Stomach smooth muscle (tissue), 2 donors: ENCODE data around the gene CAPSL.

Source experiments
- H3K27ac ChIP-seq: one replicate; pipeline ENCODE4 v1.7.0; 2013; ENCODE audit warnings: mild to moderate bottlenecking, low read length, inconsistent platforms
- H3K27me3 ChIP-seq, 2 donors: one replicate each; pipeline ENCODE4 v1.7.0; 2013; ENCODE audit warnings: low read length in 2 of 2; ENCODE audit not compliant: insufficient read depth in 2 of 2, control insufficient read depth in 1 of 2
- H3K36me3 ChIP-seq, 2 donors: one replicate each; pipeline ENCODE4 v1.7.0; 2013; ENCODE audit warnings: low read length in 2 of 2; ENCODE audit not compliant: control insufficient read depth in 2 of 2, insufficient read depth in 2 of 2
- H3K4me1 ChIP-seq: one replicate; pipeline ENCODE4 v1.7.0; 2013; ENCODE audit warnings: low read length; ENCODE audit not compliant: control insufficient read depth, insufficient read depth
- H3K4me3 ChIP-seq, 2 donors: one replicate each; pipeline ENCODE4 v1.7.0; 2013; ENCODE audit warnings: low read length in 2 of 2
- H3K9ac ChIP-seq, 2 donors: one replicate each; pipeline ENCODE4 v1.7.0; 2013; ENCODE audit warnings: low read length in 2 of 2, mild to moderate bottlenecking in 1 of 2
- H3K9me3 ChIP-seq, 2 donors: one replicate each; pipeline ENCODE4 v1.7.0; 2013; ENCODE audit warnings: low read length in 2 of 2; ENCODE audit not compliant: control insufficient read depth in 2 of 2
- donor health status: healthy.
- donor health status: Pancreatic carcinoma.

Gene CAPSL

DNA sequence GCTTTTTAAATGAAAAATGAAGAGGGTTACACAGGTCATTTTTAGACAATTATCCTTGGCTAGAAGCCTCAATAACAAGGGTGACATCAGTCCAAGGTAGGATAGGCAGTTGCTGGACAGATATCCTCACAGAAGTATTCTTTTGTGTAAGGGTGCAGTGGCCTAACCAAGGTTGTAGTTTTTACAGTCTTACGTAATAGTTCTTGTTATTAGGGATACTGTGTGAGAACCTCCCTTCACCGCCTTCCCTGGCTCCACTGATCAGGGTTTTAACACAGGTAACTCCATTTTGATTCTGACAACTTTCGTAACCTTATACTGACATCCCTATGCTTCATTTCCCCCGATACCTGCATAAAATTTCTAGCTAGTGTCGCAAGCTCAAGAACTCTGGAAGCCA, 8.7 kb upstream of the CAPSL start:
- Histone ChIP-seq H3K36me3 (no peaks in the 10 kb centered on the region), H3K4me1 (no peaks in the 10 kb centered on the region), H3K27ac (no peak overlapping the region), H3K27me3 (peaks cover 0 to 3% of the 10 kb centered on the region in 2 donors), H3K9ac (no peak overlapping the region), H3K9me3 (peaks cover 0 to 2% of the 10 kb centered on the region in 2 donors), H3K4me3 (no peak overlapping the region)

- Histone ChIP-seq H3K9me3 (no peaks in the 10 kb centered on the region), H3K27ac (no peak overlapping the region), H3K9ac (no peak overlapping the region), H3K27me3 (no peaks in the 10 kb centered on the region), H3K4me1 (peaks cover 3% of the 10 kb centered on the region), H3K4me3 (no peak overlapping the region), H3K36me3 (no peaks in the 10 kb centered on the region)
Measured at GRCh38 chr5:35939639-35940038, 1.2 kb upstream of the CAPSL start.

- H3K36me3 ChIP-seq = no peaks in the 10 kb centered on the region
- H3K27me3 ChIP-seq = peaks cover 13 to 19% of the 10 kb centered on the region in 2 donors
- no peaks in the 10 kb centered on the region for H3K9me3 ChIP-seq
- peak overlapping the region in 1 of 2 donors; percentile 35 for H3K4me3 ChIP-seq
- no peak overlapping the region for H3K27ac ChIP-seq
- H3K4me1 ChIP-seq = peaks cover 3% of the 10 kb centered on the region
- H3K9ac ChIP-seq = no peak overlapping the region
Measured at GRCh38 chr5:35926389-35927051, 11.9 kb downstream of the CAPSL start.

GRCh38 chr5:35924950-35925722, 13.3 kb downstream of the CAPSL start:
- H3K27me3 ChIP-seq = peaks cover 14 to 19% of the 10 kb centered on the region in 2 donors
- no peak overlapping the region for H3K9ac ChIP-seq

GRCh38 chr5:35924122-35924949, 14.1 kb downstream of the CAPSL start:
- peaks cover 18 to 19% of the 10 kb centered on the region in 2 donors for H3K27me3 ChIP-seq
- no peak overlapping the region for H3K27ac ChIP-seq
- no peak overlapping the region for H3K4me3 ChIP-seq

More at GRCh38 chr5:35924950-35925722, 13.3 kb downstream of the CAPSL start:
- H3K9me3 ChIP-seq = no peaks in the 10 kb centered on the region
- H3K27ac ChIP-seq = no peak overlapping the region
- H3K4me3 ChIP-seq = no peak overlapping the region
- H3K4me1 ChIP-seq = peaks cover 3% of the 10 kb centered on the region
- no peaks in the 10 kb centered on the region for H3K36me3 ChIP-seq

DNA sequence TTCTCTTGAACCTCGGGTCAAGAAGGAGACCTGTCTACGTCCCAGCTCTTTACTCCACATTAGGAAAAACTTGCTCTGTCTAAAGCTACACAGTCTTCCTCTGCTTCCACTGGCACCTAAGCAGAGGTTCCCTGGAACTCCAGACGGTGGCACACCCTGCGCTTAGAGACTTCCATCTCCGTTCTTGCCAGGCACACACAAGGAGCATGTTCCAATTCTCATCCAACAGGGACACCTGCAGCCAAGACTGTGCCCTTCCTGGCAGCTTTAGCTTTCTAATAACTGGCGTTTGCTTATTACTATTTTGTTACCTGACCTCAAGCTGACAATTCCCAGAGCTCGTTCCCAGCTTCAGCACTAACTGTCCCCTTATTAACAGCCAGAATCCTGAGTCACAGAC, 16.0 kb downstream of the CAPSL start:
- no peaks in the 10 kb centered on the region for H3K36me3 ChIP-seq
- no peak overlapping the region for H3K4me3 ChIP-seq
- H3K27me3 ChIP-seq = peaks cover 18 to 19% of the 10 kb centered on the region in 2 donors

More at GRCh38 chr5:35924122-35924949, 14.1 kb downstream of the CAPSL start:
- H3K9me3 ChIP-seq = peaks cover 0 to 5% of the 10 kb centered on the region in 2 donors
- H3K36me3 ChIP-seq = no peaks in the 10 kb centered on the region
- H3K9ac ChIP-seq = no peak overlapping the region
- peaks cover 3% of the 10 kb centered on the region for H3K4me1 ChIP-seq

GRCh38 chr5:35921930-35922329, 16.5 kb downstream of the CAPSL start:
- Histone ChIP-seq H3K36me3 (no peaks in the 10 kb centered on the region), H3K27me3 (peaks cover 17 to 18% of the 10 kb centered on the region in 2 donors), H3K27ac (no peak overlapping the region), H3K4me3 (no peak overlapping the region), H3K9me3 (peaks cover 0 to 6% of the 10 kb centered on the region in 2 donors), H3K9ac (no peak overlapping the region), H3K4me1 (peaks cover 3% of the 10 kb centered on the region)

More for the DNA sequence above, 16.0 kb downstream of the CAPSL start:
- peaks cover 0 to 6% of the 10 kb centered on the region in 2 donors for H3K9me3 ChIP-seq
- H3K9ac ChIP-seq = no peak overlapping the region
- no peak overlapping the region for H3K27ac ChIP-seq
- H3K4me1 ChIP-seq = peaks cover 3% of the 10 kb centered on the region

GRCh38 chr5:35920890-35921289, 17.5 kb downstream of the CAPSL start:
- Histone ChIP-seq H3K27me3 (peaks cover 11% of the 10 kb centered on the region in 2 donors), H3K36me3 (no peaks in the 10 kb centered on the region), H3K9ac (no peak overlapping the region), H3K27ac (no peak overlapping the region), H3K4me3 (no peak overlapping the region), H3K9me3 (peaks cover 0 to 6% of the 10 kb centered on the region in 2 donors), H3K4me1 (peaks cover 3% of the 10 kb centered on the region)

DNA sequence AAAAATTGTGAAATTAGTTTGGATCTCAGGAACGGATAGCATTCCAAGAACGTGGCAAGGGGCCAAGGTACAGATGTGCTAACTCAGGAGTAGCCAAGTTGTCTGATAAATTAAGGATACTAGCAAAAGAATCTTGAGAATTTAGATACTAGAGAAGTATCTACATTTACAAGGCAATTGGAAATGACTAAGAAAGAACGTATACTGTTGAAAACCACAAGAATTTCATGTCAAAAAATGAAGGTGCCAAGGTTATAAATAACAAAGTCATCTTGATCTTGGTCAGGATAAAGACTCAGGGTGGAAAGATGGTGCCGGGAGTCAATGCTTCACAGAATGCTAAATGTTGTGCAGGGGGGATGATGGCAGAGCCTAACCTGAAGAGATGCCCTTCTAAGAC, 19.2 kb downstream of the CAPSL start:
- H3K27ac ChIP-seq = no peak overlapping the region
- no peak overlapping the region for H3K4me3 ChIP-seq
- H3K9me3 ChIP-seq = peaks cover 0 to 6% of the 10 kb centered on the region in 2 donors
- H3K4me1 ChIP-seq = no peaks in the 10 kb centered on the region
- H3K9ac ChIP-seq = no peak overlapping the region
- peaks cover 8 to 11% of the 10 kb centered on the region in 2 donors for H3K27me3 ChIP-seq
- no peaks in the 10 kb centered on the region for H3K36me3 ChIP-seq

DNA sequence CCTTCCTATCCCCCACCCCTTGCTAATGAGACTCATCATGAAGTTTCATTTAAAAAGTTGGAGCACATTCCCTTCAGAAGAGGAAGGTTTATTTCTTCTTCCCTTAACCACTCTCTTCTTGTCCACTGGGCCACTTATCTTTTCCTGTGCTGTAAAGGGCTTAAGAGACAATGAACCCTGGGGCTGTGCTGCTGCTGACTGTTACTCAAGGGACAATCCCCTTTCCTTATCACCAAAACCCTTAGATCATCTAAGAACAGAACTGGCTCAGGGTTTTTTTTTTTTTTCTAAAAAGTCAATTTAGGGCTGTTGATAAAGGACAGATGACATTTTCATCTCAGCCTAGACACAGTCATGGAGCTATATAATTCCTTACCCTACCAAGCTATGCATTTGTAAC, 29.6 kb downstream of the CAPSL start:
- no peak overlapping the region for H3K9ac ChIP-seq
- H3K27me3 ChIP-seq = no peaks in the 10 kb centered on the region
- no peaks in the 10 kb centered on the region for H3K4me1 ChIP-seq

More for the DNA sequence above, 29.6 kb downstream of the CAPSL start:
- Histone ChIP-seq H3K27ac (no peak overlapping the region), H3K4me3 (no peak overlapping the region), H3K36me3 (no peaks in the 10 kb centered on the region), H3K9me3 (peaks cover 2 to 3% of the 10 kb centered on the region in 2 donors)
